ENCODE measurements around the gene IFT22.
"Not testable (repeated sequence)": the region's sequence is repeated elsewhere in the genome, so short reads cannot be mapped to it uniquely, and the experiment has no call there.

Gene IFT22

DNA sequence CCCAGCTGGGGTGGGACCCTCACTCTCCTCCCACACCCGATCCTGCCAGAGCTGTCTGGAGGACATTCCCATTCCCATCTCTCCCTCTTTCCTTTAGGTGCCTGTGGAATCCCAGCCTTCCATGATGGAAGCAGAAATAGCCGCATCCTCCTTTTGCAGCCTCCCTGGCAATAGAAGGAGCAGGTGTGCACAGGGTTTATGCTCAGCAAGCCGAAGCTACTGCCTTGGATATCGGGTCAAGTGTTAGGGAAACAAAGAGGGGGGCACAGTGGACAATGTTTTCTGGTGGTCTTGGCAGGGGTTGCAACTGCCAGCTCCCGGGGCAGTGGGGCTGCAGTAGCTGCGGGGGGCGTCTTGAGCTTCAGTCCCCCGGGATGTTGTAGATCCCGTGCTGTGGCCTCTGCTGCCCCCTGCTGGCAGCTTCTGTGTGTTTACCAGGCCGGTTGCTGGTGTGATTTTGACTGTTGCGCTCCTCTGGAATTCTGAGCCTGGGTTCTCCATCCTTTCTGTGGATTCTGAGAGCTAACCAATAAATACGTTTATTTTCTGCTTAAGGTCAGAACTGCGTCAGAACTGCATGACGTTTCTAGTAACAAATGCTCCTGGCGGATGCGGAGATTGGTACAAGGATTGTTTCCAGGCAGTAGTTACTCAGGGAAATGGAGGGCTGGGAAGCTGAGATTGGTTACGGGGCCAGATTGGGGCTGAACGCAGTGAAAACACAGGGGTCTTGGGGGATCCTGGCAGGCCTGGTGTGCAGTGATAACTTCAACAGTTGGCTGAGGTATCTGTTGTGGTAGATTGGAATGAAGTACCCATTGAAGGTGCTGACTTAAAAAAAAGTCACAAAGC is 31.2 kb downstream of the IFT22 start:
- not testable (repeated sequence) for DNase-seq (ENCODE audit: low read depth); H3K4me3 ChIP-seq (ENCODE audit: low read depth, low read length)
- TF ChIP-seq, protein P1, sequence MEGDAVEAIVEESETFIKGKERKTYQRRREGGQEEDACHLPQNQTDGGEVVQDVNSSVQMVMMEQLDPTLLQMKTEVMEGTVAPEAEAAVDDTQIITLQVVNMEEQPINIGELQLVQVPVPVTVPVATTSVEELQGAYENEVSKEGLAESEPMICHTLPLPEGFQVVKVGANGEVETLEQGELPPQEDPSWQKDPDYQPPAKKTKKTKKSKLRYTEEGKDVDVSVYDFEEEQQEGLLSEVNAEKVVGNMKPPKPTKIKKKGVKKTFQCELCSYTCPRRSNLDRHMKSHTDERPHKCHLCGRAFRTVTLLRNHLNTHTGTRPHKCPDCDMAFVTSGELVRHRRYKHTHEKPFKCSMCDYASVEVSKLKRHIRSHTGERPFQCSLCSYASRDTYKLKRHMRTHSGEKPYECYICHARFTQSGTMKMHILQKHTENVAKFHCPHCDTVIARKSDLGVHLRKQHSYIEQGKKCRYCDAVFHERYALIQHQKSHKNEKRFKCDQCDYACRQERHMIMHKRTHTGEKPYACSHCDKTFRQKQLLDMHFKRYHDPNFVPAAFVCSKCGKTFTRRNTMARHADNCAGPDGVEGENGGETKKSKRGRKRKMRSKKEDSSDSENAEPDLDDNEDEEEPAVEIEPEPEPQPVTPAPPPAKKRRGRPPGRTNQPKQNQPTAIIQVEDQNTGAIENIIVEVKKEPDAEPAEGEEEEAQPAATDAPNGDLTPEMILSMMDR (IDR thresholded peaks at IDR 0.05; ENCODE audit: low read depth, low read length, missing control alignments), result peak; percentile 59

DNA sequence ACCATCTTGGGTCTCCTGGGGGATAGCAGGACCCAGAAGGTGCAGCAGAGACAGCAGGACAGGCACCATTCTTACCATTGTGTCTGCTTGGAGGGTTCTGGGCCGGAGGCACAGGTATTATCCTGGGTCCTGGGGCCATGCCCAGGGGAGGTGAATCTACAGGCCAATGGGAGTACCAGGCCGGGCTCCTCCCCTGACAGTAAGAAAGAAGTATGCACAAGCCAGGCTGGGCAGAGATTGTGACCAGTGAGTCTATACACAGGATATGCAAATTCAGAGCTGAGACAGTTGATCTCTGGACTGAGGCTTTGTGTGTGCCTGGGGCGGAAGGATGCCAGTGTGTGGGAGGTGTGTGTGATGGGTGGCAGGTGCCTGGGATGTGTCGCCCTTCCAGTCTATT is 31.9 kb downstream of the IFT22 start:
- not testable (repeated sequence) for H3K4me3 ChIP-seq (ENCODE audit: low read depth, low read length); DNase-seq (ENCODE audit: low read depth)

DNA sequence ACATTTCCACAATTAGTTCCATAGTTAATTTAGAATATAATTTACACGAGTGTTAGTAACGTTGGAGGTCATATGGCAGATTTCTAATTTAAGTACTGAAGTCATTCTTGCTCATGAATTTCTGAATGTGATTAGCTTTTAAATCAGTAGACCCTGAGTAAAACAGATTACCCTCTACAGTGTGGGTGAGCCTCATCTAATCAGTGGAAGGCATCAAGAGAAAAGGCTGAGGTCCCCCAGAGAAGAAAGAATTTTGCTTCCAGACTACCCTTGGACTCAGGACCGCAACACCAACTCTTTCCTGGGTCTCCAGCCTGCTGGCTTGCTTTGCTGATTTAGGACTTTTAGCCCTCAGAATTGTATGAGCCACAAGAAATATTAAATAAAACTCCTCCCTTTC is 33.2 kb downstream of the IFT22 start:
- no peak for DNase-seq (ENCODE audit: low read depth)
- TF ChIP-seq, protein P1 (IDR thresholded peaks at IDR 0.05; ENCODE audit: low read depth, low read length, missing control alignments), result no peak
- no peak overlapping the region for H3K4me3 ChIP-seq (ENCODE audit: low read depth, low read length)

DNA sequence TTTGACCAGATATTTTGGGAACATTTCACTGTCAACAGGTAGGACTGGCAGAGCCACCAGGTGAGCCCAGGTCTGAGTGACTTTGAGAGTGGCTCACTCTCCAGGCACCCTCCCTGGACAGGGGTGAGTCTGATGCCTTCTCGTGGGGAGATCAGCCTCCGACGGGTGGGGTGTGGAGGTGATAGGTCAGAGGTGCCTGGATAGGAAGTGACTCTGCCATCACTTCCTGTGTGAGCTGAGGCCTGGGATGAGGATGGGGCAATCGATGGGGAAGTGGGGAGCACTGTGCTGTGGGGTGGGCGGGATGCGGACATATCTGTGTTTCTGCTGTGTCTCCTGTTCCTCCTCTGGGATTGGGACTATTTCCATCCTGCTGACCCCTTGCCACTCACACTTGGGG is 34.6 kb downstream of the IFT22 start:
- H3K4me3 ChIP-seq (ENCODE audit: low read depth, low read length), result no peak overlapping the region
- DNase-seq (ENCODE audit: low read depth), result no peak
- TF ChIP-seq, protein P1 (IDR thresholded peaks at IDR 0.05; ENCODE audit: low read depth, low read length, missing control alignments), result no peak

DNA sequence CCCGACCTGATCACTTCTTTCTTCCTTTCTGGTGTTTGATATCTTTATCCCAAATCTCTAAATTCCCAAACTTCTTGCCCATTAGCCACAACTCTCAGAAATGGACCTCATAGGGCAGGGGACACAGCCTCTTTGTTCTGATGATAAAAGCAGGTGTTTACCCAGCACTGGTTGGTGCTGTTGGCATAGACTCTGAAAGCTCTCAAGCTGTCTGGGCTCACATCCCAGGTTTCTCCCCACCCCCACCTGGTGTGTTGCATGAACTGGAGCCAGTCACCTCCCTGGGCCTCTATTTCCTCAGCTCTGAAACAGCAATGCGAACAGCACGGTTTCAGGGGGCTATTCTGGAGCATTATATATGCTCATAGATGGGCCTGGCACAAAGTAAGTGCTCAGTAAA is 35.7 kb downstream of the IFT22 start:
- not testable (repeated sequence) for H3K4me3 ChIP-seq (ENCODE audit: low read depth, low read length); DNase-seq (ENCODE audit: low read depth)

DNA sequence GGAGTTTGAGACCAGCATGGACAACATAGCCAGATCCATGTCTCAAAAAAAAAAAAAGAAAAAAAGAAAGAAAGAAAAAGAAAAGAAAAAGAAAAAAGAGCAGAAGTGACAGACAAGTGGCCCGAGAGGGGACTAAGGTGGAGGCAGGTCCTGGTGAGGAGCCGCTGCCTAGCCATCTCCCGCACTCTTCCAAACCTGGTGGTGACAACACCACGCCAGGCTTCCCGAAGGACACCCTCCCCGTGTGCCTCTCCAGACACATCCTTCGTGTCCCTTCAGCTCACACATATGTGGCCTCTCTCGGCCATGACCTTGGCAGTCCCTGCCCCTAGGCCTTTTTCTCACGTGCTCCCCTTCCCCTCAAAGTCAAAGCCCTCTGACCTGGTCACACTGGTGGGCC is 36.4 kb downstream of the IFT22 start:
- DNase-seq (ENCODE audit: low read depth), result no peak
- no peak overlapping the region for H3K4me3 ChIP-seq (ENCODE audit: low read depth, low read length)
- TF ChIP-seq, protein P1 (IDR thresholded peaks at IDR 0.05; ENCODE audit: low read depth, low read length, missing control alignments), result no peak

DNA sequence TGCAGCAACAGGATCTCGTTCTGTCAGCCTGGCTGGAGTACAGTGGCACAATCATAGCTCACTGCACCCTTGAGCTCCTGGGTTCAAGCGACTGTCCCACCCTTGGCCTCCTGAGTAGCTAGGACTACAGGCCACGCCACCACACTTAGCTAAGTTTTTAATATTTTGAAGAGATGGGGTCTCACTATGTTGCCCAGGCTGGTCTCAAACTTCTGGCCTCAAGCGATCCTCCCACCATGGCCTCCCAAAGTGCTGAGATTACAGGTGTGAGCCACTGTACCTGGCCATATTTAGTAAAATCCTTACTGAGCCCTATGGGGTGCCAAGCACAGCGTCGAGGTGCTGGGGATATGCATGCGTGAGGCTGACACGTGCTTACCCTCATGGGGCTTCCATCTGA is 40.7 kb downstream of the IFT22 start:
- not testable (repeated sequence) for DNase-seq (ENCODE audit: low read depth); H3K4me3 ChIP-seq (ENCODE audit: low read depth, low read length)

DNA sequence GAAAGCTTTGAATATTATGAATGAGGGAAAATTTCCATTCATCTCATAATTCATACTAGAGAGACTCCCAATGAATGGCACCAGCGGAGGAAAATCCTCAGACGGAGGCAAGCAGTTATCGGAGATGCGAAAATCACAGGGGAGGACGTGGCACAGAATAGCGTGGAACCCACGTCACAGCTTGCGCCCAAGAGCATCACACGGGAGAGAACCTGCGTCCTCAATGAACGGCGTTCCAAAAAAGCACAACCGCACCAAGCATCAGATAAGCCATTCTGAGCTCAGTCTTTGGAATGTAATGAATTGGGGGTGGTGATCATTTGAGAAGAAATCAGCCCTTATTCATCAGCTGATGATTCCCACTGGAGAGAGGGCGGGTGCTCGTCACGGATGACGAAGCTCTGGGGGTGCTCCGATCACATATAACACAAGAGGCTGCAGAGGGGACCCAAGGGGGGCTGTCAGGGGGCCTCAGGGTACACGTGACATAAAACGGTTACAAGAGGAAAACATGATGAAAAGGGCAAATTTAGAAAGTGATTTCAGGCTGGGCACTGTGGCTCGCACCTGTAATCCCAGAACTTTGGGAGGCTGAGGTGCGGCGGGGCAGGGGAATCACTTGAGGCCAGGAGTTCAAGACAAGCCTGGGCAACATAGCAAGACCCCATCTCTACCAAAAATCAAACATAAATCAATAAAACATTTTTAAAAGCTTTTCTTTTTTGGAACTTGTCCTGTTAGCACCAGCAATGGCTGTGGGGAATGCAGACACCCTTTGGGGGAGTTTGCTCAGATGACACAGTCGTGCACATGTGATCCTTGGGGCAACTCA is 42.9 kb downstream of the IFT22 start:
- TF ChIP-seq, protein P1 (IDR thresholded peaks at IDR 0.05; ENCODE audit: low read depth, low read length, missing control alignments), result no peak
- H3K4me3 ChIP-seq (ENCODE audit: low read depth, low read length), result no peak overlapping the region
- no peak for DNase-seq (ENCODE audit: low read depth)
